Tibial nerve (tissue), 3 donors: ENCODE data around the gene GRIN1.

Source experiments
- CTCF ChIP-seq, 5 experiments: fragments of 200-600 bp in 3 of 5; fragments of 450-650 bp in 2 of 5; sonication (generic) in 3 of 5; IDR thresholded peaks; one replicate each; pipeline ENCODE4 v1.5.1; 2016 to 2019; ENCODE audit warnings: antibody characterized with exemption in 5 of 5, mild to moderate bottlenecking in 3 of 5, moderate library complexity in 2 of 5
- POLR2A ChIP-seq, 2 donors: fragments of 450-650 bp; IDR thresholded peaks; one replicate each; pipeline ENCODE4 v1.6.1; 2017; ENCODE audit warnings: antibody characterized with exemption in 2 of 2, mild to moderate bottlenecking in 2 of 2, moderate library complexity in 2 of 2

GRCh38 chr9:137143459-137143858, 4.5 kb downstream of the GRIN1 start:
- TF ChIP-seq CTCF (IDR thresholded peaks at IDR 0.05) = no peak
- no peak for TF ChIP-seq POLR2A (IDR thresholded peaks at IDR 0.05)
